HG02623 (cell line): ENCODE results near the gene TWF2.

Source experiments
- ATAC-seq: cut with Tn5 transposase; IDR thresholded peaks from one replicate; pipeline ENCODE4 v1.9.1; 2021; ENCODE audit warnings: moderate library complexity; ENCODE audit not compliant: unreplicated experiment

The TWF2 gene

GRCh38 chr3:52204337-52205073 lies 34.5 kb downstream of the TWF2 start:
- no peak for ATAC-seq

- ATAC-seq = no peak
These were observed 35.3 kb downstream of the TWF2 start for GRCh38 chr3:52203701-52204100.

DNA sequence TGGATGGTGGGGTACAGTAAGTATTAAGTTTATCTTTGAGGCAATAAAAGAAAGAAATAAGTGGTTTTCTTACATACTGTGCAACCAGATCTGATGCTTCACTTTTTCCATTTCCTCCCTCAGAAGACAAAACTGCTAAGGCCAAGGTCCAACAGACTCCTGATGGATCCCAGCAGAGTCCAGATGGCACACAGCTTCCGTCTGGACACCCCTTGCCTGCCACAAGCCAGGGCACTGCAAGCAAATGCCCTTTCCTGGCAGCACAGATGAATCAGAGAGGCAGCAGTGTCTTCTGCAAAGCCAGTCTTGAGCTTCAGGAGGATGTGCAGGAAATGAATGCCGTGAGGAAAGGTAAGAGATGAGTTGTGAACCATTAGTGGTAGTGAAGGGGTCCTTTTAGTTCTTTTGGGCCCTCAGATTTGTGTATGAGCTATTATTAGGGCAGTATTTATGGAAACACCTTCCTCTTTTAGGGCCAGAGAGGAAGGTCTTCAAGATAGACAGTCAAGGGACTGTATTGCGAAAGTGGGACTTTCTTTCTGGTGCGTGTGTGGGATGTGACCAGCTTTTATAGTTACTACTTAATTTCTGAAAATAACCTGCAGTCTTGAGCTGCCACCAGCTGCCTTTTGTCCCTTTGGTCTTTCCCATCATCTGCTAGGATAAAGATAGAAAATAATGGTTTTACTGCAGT lies 36.4 kb downstream of the TWF2 start:
- ATAC-seq = no peak

GRCh38 chr3:52200981-52201679 lies 37.8 kb downstream of the TWF2 start:
- ATAC-seq = no peak

DNA sequence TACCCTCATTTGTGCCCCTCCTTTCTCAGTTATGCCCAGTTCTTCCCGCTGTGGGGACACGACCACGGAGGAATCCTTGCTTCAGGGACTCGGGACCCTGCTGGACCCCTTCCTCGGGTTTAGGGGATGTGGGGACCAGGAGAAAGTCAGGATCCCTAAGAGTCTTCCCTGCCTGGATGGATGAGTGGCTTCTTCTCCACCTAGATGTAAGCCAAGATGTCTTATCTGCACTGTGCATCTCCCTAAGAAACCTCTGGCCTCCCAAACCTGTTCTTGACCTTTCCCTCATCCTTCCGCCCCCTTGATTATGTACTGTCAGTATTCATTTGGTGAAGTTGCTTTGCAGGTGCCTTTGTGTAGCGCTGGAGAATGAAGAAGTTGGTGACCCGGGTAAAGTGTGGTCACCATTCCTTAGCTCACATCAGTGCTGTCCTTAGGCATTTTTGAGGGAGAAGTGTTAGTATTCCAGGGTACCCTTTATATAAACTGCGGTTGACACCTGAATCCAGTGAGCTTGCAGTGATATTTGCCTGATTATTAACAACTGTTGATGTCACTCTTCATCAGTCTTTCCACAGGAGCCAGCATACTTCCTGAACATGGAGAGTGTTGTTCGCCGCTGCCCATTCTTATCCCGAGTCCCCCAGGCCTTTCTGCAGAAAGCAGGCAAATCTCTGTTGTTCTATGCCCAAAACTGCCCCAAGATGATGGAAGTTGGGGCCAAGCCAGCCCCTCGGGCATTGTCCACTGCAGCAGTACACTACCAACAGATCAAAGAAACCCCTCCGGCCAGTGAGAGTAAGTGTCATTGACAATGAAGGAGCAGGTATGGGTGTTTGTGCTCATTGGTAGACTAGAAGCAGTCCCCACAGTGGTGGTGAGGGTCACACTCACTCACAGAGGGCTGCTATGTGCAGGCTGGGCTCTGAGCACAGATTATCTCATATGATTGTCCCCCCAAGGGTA lies 40.0 kb downstream of the TWF2 start:
- ATAC-seq = no peak

DNA sequence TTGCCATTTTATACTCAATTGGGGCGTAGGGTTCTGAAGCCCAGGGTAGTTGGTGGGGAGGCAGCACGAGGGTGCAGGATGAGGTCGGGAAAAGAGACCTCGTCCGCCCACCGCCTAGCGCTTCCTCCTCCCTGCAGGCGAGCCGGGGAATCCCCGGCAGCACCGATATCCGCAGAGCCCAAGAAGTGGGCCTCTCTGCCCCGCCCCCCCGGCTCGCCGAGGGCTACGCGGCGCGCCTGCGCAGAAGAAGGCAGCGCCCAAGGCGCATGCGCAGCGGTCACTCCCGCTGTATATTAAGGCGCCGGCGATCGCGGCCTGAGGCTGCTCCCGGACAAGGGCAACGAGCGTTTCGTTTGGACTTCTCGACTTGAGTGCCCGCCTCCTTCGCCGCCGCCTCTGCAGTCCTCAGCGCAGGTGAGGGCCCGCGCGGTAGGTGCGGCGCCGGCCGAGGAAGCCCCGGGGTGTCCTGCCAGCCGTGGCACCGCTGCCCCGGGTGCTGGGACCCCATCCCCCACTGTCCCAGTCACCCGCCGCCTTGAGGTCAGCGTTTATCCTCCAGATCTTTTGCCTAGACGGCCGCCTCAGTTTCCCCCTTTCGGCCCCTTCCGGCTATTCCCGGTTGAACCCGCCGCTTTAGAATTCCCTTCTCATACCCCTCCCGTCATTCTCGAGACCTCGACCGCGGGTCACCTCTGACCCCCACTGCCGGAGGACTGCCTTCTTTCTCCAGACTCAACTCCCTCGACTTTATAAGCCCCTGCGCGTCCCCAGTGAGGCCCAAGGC lies 40.9 kb downstream of the TWF2 start, which contains the start of gene ALAS1:
Gene ALAS1, plus strand, starts transcription at position 319 of the 784 bp plus-strand sequence. CDS start 1,082 bp downstream, outside the sequence.
- ATAC-seq = peak; percentile 70

DNA sequence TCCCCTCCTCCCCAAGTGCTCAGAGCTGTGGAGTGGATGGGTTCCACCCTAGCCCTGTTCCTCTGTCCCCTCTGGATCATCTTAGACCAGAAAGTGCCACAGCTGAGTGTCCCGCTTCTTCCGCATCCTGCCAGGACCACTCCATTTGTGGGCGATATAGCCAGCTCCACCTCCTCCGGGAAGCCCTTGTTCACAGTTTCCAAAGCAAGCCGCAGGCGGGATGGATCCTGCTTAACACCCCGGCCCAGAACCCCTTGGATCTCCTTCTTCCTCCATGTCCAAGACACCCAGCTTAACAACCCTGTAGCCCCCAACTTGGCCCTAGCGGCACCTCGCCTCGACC lies 41.5 kb downstream of the TWF2 start:
- ATAC-seq = no peak

- no peak for ATAC-seq
These were observed 42.0 kb downstream of the TWF2 start for GRCh38 chr3:52196977-52197376.

GRCh38 chr3:52195823-52196331 lies 43.1 kb downstream of the TWF2 start:
- no peak for ATAC-seq

DNA sequence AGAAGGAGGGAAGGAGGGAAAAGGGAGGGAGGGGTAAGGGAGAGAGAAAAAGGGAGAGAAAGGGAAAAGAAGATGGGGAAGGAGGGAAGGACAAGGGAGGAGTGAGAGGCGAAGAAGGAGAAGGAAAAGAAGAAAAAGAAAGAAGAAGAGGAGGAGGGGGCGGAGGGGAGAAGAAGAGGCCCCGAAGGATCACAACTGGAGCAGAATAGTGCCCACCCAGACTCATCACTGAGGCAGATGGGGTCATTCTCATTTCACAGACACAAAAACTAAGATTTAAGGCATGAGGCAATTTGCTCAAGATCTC lies 43.7 kb downstream of the TWF2 start:
- no peak for ATAC-seq

- ATAC-seq = no peak
These were observed 44.3 kb downstream of the TWF2 start for GRCh38 chr3:52194485-52195290.

- ATAC-seq = no peak
These were observed 45.9 kb downstream of the TWF2 start for GRCh38 chr3:52193065-52193464.

DNA sequence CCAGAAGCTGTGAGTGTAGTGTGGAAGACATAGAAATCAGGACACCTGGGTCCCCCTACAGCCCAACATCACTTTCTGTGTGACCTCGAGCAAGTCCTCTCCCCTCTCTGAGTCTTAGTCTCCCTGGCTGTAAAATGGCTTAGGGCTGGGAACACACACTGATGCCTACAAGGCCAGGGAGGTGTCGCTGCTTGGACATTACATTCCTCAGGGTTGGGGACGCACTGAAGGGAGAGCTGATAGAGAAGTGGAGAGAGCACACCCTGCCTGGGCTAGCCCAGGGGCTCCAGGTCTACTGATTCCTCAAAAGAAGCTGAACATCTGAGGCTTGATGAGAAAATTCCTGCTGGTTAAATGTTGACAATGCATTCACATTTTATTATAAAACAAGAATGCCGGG lies 47.3 kb downstream of the TWF2 start:
- no peak for ATAC-seq

DNA sequence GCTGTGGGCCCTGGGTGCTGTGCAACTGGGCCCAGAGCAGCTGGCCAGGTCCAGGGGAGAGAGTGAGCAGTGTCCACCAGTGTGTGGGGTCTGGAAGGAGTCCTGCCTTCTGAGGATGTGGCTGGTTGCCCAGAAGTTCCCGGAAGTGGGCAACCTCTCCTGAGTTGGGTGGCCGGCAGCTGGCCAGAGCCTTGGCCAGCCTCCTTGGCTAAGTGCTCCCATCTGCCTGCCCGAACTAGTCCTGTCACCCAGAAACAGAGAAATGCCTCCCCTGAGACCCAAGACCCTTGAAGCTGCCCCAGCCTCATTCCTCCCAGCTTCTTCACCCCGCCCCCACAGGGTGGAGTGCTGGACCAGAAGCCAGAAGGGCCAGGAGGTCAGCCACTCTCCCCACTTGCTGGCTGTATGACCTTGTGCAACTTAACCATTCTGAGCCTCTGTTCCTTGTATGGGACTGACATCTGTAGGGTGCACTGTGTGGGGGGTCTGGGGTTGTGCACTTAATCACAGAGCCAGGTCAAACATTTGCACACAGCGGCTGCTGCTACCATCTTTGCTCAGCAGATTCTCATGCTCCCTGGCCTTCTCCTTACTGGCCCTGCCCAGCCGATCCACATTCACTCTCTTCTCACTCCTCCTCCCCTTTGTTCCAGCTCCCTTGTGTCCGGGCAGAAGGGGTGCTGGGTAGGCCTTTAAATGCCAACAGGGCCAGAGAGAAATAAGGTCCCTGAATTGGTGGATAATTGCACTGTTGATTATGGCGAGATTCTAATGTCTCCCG lies 48.5 kb downstream of the TWF2 start:
- ATAC-seq = no peak

- ATAC-seq = no peak
These were observed 50.4 kb downstream of the TWF2 start for GRCh38 chr3:52188556-52188955.

GRCh38 chr3:52186729-52187128 lies 52.2 kb downstream of the TWF2 start:
- no peak for ATAC-seq

DNA sequence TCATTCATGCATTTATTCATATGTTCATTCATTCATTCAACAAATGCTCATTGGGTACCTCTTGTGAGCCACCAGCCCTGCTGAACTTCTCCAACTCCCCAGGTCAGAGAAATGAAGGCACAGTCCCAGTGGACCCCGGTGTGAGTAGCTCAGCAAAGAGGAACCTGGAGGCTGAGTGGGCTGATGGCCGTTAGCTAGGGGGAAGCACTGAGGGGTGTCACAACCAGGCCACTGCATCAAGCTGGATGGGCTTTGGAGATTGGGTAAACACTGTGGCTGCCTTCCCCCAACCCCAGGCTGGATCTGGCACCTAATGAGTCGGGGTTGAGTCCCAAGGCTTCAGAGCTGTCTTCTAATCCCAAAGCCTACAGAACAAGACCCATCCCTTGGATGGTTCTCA lies 53.1 kb downstream of the TWF2 start:
- ATAC-seq = no peak

GRCh38 chr3:52185311-52185710 lies 53.6 kb downstream of the TWF2 start:
- no peak for ATAC-seq
